Progenitor cell of endocrine pancreas (in vitro differentiated cells): ENCODE measurements around the gene EN2. TPM values are rescaled to one million over a fixed set of nuclear protein-coding genes. Genes with fewer than 3 reads are reported as not detected.

Source experiments
- DNase-seq: peaks from one replicate; pipeline ENCODE4 v3.0.0; 2021; ENCODE audit warnings: low spot score; ENCODE audit not compliant: unreplicated experiment
- H3K27ac Mint-ChIP-seq: 2 replicates; pipeline ENCODE4 v1.8.0; 2021; ENCODE audit warnings: mild to moderate bottlenecking, moderate library complexity, mixed read lengths
- H3K27me3 Mint-ChIP-seq: 2 replicates; pipeline ENCODE4 v1.8.0; 2021; ENCODE audit warnings: mixed read lengths
- H3K36me3 Mint-ChIP-seq: 2 replicates; pipeline ENCODE4 v1.8.0; 2022; ENCODE audit warnings: mixed read lengths; ENCODE audit not compliant: insufficient read depth
- H3K4me1 Mint-ChIP-seq: 2 replicates; pipeline ENCODE4 v1.8.0; 2021; ENCODE audit warnings: low read depth, mixed read lengths
- H3K4me3 Mint-ChIP-seq: 2 replicates; pipeline ENCODE4 v1.8.0; 2021; ENCODE audit warnings: low read depth, mild to moderate bottlenecking, moderate library complexity, mixed read lengths
- H3K9me3 Mint-ChIP-seq: 2 replicates; pipeline ENCODE4 v1.8.0; 2021; ENCODE audit warnings: low read depth, mixed read lengths
- CTCF ChIP-seq: fragments of 200-600 bp; sonication (generic); IDR thresholded peaks from one replicate; pipeline ENCODE4 v1.5.0; 2021; ENCODE audit warnings: antibody characterized with exemption, mild to moderate bottlenecking; ENCODE audit not compliant: unreplicated experiment
- total RNA-seq: library from RNA; stranded (reverse); gene quantifications from 2 replicates; pipeline ENCODE4 v1.2.1, GENCODE V29; 2021

The EN2 gene
- total RNA-seq, 1 donor from 2014 or later = not detected

DNA sequence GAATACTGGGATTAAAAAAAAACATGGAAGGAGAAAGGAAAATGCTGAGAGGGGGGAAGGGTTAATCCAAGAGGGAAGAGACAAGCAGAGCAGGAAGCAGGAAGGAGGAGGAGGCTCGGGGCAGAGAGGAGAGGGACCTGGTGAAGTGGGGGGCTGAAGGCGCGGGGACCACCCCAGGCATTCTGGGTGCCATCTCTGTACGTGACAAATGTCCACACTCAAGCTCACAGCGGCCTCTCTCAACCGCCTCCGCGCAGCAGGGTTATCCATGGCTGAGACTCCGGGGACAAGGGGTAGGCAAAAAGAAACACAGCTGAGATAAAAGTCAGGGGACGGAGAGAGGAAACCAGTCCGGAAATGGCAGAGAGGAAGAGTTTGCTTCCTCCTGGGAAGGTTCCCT, 33.9 kb downstream of the EN2 start:
- H3K36me3 Mint-ChIP-seq = peaks cover 2% of the 10 kb centered on the region
- H3K27me3 Mint-ChIP-seq = peaks cover 87% of the 10 kb centered on the region
- no peak for DNase-seq
- no peak overlapping the region for H3K27ac Mint-ChIP-seq
- H3K9me3 Mint-ChIP-seq = no peaks in the 10 kb centered on the region
- H3K4me1 Mint-ChIP-seq = peaks cover 3% of the 10 kb centered on the region
- TF ChIP-seq CTCF = no peak
- H3K4me3 Mint-ChIP-seq = no peak overlapping the region

DNA sequence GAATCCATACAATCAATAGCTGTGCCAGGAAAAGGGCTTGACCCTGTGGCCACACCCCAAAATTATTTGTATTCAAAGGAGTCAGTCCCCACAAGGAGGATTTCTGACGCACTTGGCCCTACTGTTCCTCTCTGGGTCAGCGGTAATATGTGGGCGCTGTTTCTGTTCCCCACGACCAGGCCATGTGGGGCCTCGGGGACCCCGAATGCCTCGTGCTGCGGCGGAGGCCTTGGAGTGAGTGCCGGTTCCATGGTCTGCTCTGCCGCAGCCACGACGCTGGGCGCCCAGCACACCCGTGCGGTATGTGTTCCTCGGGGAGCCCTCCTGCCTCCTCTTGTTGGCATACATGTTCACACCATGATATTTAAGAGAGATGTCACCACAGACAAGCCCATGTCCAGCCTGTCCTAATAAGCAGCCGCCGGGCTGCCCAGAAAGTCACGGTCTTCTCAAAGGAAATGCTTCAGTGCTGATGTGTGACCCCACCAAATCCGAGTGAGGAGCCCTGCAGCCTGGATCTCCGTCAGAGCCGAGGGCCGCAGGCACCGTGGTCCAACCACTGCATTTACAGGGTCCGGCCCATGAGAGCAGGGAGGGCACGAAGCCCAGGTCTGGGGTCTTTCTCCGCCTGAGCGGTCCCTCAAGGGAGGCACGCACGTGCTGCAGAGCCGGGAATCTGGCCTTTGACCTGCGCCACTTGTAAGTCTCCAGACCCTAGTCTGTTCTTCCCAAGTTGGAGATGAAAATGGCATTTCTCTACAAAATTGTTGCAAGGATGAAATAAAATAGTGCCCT, 36.0 kb downstream of the EN2 start:
- Mint-ChIP-seq H3K9me3 (no peaks in the 10 kb centered on the region), H3K27ac (no peak overlapping the region), H3K27me3 (peaks cover 85% of the 10 kb centered on the region), H3K4me1 (peaks cover 3% of the 10 kb centered on the region), H3K36me3 (peaks cover 2% of the 10 kb centered on the region), H3K4me3 (no peak overlapping the region)
- DNase-seq = no peak
- no peak for TF ChIP-seq CTCF

DNA sequence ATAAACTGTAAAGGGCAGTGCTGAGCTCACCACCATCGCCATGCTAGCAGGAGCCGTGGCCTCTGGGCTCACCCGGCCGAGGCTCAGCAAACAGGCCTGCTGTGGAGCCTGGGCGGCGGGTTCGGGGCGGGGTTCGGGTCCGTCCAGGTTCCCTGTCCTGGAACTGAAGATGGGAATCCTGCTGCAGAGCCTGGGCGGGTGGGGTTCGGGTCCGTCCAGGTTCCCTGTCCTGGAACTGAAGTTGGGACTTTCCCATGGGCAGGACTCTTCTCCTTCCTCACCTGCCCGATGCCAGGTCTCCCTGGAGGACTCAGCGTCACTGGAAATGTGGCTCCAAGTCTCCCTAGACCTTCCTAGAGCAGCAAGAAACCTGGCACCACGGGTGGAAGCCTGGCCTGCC, 36.6 kb downstream of the EN2 start:
- Mint-ChIP-seq H3K9me3 (no peaks in the 10 kb centered on the region), H3K36me3 (peaks cover 2% of the 10 kb centered on the region), H3K27ac (no peak overlapping the region), H3K4me3 (no peak overlapping the region), H3K4me1 (peaks cover 3% of the 10 kb centered on the region), H3K27me3 (peaks cover 85% of the 10 kb centered on the region)
- no peak for TF ChIP-seq CTCF
- no peak for DNase-seq

DNA sequence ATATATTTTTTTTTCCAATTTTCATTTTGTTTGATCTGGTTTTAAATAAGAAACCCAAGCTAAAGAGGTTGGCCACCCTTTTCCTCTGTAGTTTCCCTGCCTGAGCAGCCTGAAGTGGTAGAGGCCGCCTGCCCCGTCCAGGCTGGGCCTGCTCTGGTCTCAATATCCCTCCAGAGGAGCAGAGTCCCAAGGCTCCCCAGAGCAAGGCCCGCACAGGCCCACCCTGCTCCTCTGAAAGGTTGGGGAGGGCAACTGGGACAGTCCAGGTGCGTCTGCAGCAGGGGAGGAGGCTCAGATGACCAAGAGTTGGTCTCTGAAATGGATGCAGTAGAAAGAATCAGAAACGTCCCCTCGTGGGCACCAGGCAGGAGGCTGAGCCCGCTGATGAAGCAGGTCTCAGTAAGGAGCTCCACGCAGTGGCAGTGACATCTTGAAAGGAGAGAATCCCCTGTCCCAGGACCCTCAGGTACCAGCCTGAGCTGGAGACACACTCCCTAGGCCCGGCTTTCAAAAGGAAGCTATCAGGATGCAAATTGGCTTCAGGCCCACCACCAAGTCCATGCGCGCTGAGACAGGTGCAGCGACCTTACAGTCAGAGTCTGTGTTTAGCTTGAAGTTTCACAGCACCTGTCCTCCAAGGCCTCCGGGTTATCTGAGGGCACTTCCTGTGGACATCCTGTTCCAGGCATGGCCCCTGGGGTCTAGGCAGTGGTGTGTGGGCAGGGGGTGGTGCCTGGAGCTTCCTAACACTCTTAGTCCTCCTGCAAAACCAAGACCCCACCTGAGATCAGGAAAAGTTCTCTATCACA, 37.7 kb downstream of the EN2 start:
- Mint-ChIP-seq H3K27ac (no peak overlapping the region), H3K27me3 (peaks cover 84% of the 10 kb centered on the region), H3K9me3 (no peaks in the 10 kb centered on the region), H3K4me1 (peaks cover 3% of the 10 kb centered on the region), H3K4me3 (no peak overlapping the region), H3K36me3 (peaks cover 2% of the 10 kb centered on the region)
- DNase-seq = no peak
- no peak for TF ChIP-seq CTCF

GRCh38 chr7:155496267-155497005, 38.5 kb downstream of the EN2 start:
- DNase-seq = no peak
- Mint-ChIP-seq H3K4me3 (no peak overlapping the region), H3K9me3 (no peaks in the 10 kb centered on the region), H3K27ac (no peak overlapping the region), H3K36me3 (no peaks in the 10 kb centered on the region), H3K27me3 (peaks cover 84% of the 10 kb centered on the region), H3K4me1 (peaks cover 1% of the 10 kb centered on the region)
- TF ChIP-seq CTCF = no peak
